Measurements from ENCODE around the gene EPS8. TPM values are rescaled to one million over a fixed set of nuclear protein-coding genes. Genes with fewer than 3 reads are reported as not detected.

The EPS8 gene
- total RNA-seq, 1 experiment from 2014 or later: 32.0 TPM

DNA sequence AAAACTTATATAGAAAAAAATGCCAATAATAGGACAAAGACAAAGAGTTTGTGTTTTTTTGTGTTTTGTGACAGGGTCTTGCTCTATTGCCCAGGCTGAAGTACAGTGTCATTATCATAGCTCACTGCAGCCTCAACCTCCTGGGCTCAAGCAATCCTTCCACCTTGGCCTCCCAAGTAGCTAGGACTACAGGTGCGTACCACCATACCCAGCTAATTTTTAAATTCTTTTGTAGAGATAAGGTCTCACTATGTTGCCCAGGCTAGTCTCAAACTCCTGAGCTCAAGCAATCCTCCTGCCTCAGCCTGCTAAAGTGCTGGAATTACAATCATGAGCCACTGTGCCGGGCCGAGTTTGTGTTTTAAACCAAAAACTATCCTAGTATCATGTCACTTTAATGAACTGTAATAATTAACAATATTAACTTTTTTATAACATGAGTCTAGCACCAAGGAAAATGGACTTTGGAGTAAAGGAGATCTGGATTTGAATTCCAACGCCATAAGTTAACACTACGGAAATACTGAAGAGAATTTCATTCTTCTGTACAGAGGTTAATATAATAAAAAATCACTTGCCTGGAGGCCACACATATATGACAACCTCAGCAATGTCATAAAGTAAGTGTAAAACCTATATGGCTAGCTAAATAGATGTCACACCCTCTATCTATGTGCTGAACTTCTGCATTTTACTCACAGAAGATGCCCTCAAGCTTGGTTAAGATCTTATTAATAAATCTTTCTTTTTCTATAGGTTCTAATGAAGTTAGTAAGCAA, 53.2 kb downstream of the EPS8 start:
- H3K4me1 ChIP-seq (ENCODE audit: control insufficient read depth, insufficient read depth, low read length): no peaks in the 10 kb centered on the region
- no peaks in the 10 kb centered on the region for H3K27me3 ChIP-seq (ENCODE audit: control insufficient read depth, insufficient read depth, low read length)
- no peak overlapping the region for H3K27ac ChIP-seq (ENCODE audit: low read length)
- BruUV-seq (replicated peaks): no TSS peak
- H3K4me3 ChIP-seq (ENCODE audit: low read depth in 2 of 2, low read length in 2 of 2): no peak overlapping the region
- intact Hi-C loops (cut with micrococcal nuclease; ENCODE audit: unreplicated experiment) (no loop called here), in situ Hi-C loops (cut with HindIII; ENCODE audit: low pct_unique_long_range_greater_than_20kb, low sequenced_read_pairs) (no loop called here)
- H3K36me3 ChIP-seq (ENCODE audit: control insufficient read depth, insufficient read depth, low read length): no peaks in the 10 kb centered on the region
- DNase-seq (ENCODE audit: low read depth, low spot score): no peak
- H3K9me3 ChIP-seq (ENCODE audit: control insufficient read depth, insufficient read depth, low read depth, low read length): no peaks in the 10 kb centered on the region
- ChIA-PET CTCF (no interaction called here), POLR2A (no interaction called here)
- no peak for ATAC-seq
- TF ChIP-seq POLR2AphosphoS5 (IDR thresholded peaks at IDR 0.05; ENCODE audit: low read depth, low read length): no peak
- TF ChIP-seq CTCF (IDR thresholded peaks at IDR 0.05): no peak
- TF ChIP-seq, protein P1, sequence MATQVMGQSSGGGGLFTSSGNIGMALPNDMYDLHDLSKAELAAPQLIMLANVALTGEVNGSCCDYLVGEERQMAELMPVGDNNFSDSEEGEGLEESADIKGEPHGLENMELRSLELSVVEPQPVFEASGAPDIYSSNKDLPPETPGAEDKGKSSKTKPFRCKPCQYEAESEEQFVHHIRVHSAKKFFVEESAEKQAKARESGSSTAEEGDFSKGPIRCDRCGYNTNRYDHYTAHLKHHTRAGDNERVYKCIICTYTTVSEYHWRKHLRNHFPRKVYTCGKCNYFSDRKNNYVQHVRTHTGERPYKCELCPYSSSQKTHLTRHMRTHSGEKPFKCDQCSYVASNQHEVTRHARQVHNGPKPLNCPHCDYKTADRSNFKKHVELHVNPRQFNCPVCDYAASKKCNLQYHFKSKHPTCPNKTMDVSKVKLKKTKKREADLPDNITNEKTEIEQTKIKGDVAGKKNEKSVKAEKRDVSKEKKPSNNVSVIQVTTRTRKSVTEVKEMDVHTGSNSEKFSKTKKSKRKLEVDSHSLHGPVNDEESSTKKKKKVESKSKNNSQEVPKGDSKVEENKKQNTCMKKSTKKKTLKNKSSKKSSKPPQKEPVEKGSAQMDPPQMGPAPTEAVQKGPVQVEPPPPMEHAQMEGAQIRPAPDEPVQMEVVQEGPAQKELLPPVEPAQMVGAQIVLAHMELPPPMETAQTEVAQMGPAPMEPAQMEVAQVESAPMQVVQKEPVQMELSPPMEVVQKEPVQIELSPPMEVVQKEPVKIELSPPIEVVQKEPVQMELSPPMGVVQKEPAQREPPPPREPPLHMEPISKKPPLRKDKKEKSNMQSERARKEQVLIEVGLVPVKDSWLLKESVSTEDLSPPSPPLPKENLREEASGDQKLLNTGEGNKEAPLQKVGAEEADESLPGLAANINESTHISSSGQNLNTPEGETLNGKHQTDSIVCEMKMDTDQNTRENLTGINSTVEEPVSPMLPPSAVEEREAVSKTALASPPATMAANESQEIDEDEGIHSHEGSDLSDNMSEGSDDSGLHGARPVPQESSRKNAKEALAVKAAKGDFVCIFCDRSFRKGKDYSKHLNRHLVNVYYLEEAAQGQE (IDR thresholded peaks at IDR 0.05; ENCODE audit: insufficient read depth in 1 of 2, low read depth in 2 of 2, low read length in 1 of 2): no peak
- TF ChIP-seq SIN3A (IDR thresholded peaks at IDR 0.05; ENCODE audit: borderline replicate concordance, insufficient read depth, low read depth, low read length): no peak
- no peak for TF ChIP-seq TCF7L2 (IDR thresholded peaks at IDR 0.05; ENCODE audit: low read depth, low read length)

DNA sequence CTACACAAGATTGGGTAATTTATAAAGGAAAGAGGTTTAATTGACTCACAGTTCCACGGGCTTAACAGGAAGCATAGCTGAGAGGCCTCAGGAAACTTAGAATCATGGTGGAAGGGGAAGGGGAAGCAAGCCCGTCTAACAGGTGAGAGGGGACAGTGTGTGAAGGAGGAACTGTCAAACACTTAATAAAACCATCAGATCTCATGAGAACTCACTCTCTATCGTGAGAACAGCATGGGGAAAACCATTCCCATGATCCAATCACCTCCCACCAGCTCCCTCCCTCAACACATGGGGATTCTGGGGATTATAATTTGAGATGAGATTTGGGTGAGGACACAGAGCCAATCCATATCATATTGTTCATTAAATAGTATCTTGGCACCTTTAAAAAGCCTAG, 56.1 kb downstream of the EPS8 start:
- 0 out of 2 replicates have a peak, but pooled peaks cover 5% of the 10 kb centered on the region for H3K4me1 ChIP-seq (ENCODE audit: control insufficient read depth, insufficient read depth, low read length)
- no peak for ATAC-seq
- no peak overlapping the region for H3K4me3 ChIP-seq (ENCODE audit: low read depth in 2 of 2, low read length in 2 of 2)
- no peaks in the 10 kb centered on the region for H3K27me3 ChIP-seq (ENCODE audit: control insufficient read depth, insufficient read depth, low read length)
- in situ Hi-C loops (cut with HindIII; ENCODE audit: low pct_unique_long_range_greater_than_20kb, low sequenced_read_pairs): no loop called here
- no TSS peak for BruUV-seq (replicated peaks)
- H3K9me3 ChIP-seq (ENCODE audit: control insufficient read depth, insufficient read depth, low read depth, low read length): no peaks in the 10 kb centered on the region
- no peak for TF ChIP-seq POLR2AphosphoS5 (IDR thresholded peaks at IDR 0.05; ENCODE audit: low read depth, low read length)
- no peak for TF ChIP-seq SIN3A (IDR thresholded peaks at IDR 0.05; ENCODE audit: borderline replicate concordance, insufficient read depth, low read depth, low read length)
- TF ChIP-seq, protein P1 (IDR thresholded peaks at IDR 0.05; ENCODE audit: insufficient read depth in 1 of 2, low read depth in 2 of 2, low read length in 1 of 2): no peak
- no peak for TF ChIP-seq TCF7L2 (IDR thresholded peaks at IDR 0.05; ENCODE audit: low read depth, low read length)
- TF ChIP-seq CTCF (IDR thresholded peaks at IDR 0.05): no peak
- POLR2A ChIA-PET: no interaction called here
- intact Hi-C loops (cut with micrococcal nuclease; ENCODE audit: unreplicated experiment): no loop called here
- CTCF ChIA-PET: no interaction called here
- no peaks in the 10 kb centered on the region for H3K36me3 ChIP-seq (ENCODE audit: control insufficient read depth, insufficient read depth, low read length)
- H3K27ac ChIP-seq (ENCODE audit: low read length): no peak overlapping the region
- no peak for DNase-seq (ENCODE audit: low read depth, low spot score)
